Measurements from ENCODE around the gene EPHA5. TPM values are rescaled to one million over a fixed set of nuclear protein-coding genes. Genes with fewer than 3 reads are reported as not detected.

Gene EPHA5
- total RNA-seq, 1 experiment from 2014 or later = not detected

DNA sequence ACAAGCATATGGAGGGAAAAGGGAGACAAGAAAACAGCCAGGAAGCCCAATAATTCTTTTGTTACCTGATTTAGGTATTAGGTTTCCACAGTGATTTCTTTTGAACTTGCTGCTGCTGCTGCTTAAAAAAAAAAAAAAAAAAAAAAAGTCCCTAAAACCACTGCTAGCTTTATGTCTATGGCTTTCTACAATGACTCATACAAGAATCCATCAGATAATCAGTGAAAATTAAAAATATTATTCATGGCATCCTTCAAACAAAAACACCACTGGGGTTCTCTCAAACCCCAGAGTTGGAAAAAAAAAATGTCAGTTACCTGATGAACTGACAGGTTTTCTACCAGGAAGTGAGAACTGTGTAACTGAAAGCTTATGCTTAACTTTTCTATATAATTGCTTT, 14.3 kb downstream of the EPHA5 start:
- no peaks in the 10 kb centered on the region for H3K79me2 ChIP-seq (ENCODE audit: low read depth)
- TF ChIP-seq, protein P1, sequence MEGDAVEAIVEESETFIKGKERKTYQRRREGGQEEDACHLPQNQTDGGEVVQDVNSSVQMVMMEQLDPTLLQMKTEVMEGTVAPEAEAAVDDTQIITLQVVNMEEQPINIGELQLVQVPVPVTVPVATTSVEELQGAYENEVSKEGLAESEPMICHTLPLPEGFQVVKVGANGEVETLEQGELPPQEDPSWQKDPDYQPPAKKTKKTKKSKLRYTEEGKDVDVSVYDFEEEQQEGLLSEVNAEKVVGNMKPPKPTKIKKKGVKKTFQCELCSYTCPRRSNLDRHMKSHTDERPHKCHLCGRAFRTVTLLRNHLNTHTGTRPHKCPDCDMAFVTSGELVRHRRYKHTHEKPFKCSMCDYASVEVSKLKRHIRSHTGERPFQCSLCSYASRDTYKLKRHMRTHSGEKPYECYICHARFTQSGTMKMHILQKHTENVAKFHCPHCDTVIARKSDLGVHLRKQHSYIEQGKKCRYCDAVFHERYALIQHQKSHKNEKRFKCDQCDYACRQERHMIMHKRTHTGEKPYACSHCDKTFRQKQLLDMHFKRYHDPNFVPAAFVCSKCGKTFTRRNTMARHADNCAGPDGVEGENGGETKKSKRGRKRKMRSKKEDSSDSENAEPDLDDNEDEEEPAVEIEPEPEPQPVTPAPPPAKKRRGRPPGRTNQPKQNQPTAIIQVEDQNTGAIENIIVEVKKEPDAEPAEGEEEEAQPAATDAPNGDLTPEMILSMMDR (conservative IDR thresholded peaks at IDR 0.05) = no peak
- TF ChIP-seq EZH2 (IDR thresholded peaks at IDR 0.05; ENCODE audit: low read depth) = no peak
- intact Hi-C loops (cut with micrococcal nuclease; ENCODE audit: unreplicated experiment) = no loop called here
- H3K27me3 ChIP-seq (ENCODE audit: insufficient read depth, low read depth) = no peaks in the 10 kb centered on the region
- H3K4me2 ChIP-seq = no peak overlapping the region
- H3K4me3 ChIP-seq = no peak overlapping the region
- POLR2A ChIA-PET (ENCODE audit: unreplicated experiment) = no interaction called here
- no peak for DNase-seq
- no peaks in the 10 kb centered on the region for H3K9me3 ChIP-seq (ENCODE audit: insufficient read depth, low read depth)
- H3K9me2 ChIP-seq (ENCODE audit: insufficient read depth) = no peaks in the 10 kb centered on the region
- H3F3A ChIP-seq (ENCODE audit: insufficient read depth, low read depth) = no peaks in the 10 kb centered on the region
- CTCF ChIA-PET = interaction anchor here (0.6 kb wide), 1 partner anchor 148 kb away, joined by 3 read pairs; no protein-coding TSS in a partner anchor
- BruUV-seq (replicated peaks) = no TSS peak
- H3K27ac ChIP-seq = no peak overlapping the region
- no peaks in the 10 kb centered on the region for H3K4me1 ChIP-seq (replicated peaks; ENCODE audit: insufficient read depth)
- H4K20me1 ChIP-seq (ENCODE audit: insufficient read depth) = no peaks in the 10 kb centered on the region
- no peaks in the 10 kb centered on the region for H3K36me3 ChIP-seq (ENCODE audit: low read depth)
- H2AFZ ChIP-seq = no peak overlapping the region

DNA sequence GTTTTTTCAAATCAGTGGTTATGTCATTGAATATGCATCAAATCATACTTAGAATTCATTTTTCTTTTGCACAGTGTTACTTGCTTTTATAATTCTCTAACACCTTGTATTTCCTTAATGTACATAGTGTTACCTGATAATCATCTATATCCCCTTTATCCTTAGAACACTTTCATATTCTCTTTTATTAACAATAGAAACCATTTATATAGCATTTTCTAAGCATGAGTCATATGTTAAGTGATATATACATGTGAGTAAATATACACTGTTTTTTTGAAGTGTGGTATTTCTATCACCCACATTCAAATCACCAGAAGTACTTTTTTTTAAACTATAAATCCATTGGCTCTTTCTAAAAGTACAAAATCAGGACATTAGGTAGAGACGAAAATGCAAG, 15.3 kb downstream of the EPHA5 start:
- Histone ChIP-seq H3K4me2 (no peak overlapping the region), H2AFZ (no peak overlapping the region), H3K9me3 (ENCODE audit: insufficient read depth, low read depth) (no peaks in the 10 kb centered on the region), H3F3A (ENCODE audit: insufficient read depth, low read depth) (no peaks in the 10 kb centered on the region), H3K27ac (no peak overlapping the region), H3K36me3 (ENCODE audit: low read depth) (no peaks in the 10 kb centered on the region), H3K79me2 (ENCODE audit: low read depth) (no peaks in the 10 kb centered on the region), H3K9me2 (ENCODE audit: insufficient read depth) (no peaks in the 10 kb centered on the region), H3K4me1 (replicated peaks; ENCODE audit: insufficient read depth) (no peaks in the 10 kb centered on the region), H4K20me1 (ENCODE audit: insufficient read depth) (no peaks in the 10 kb centered on the region), H3K4me3 (no peak overlapping the region), H3K27me3 (ENCODE audit: insufficient read depth, low read depth) (no peaks in the 10 kb centered on the region)
- TF ChIP-seq EZH2 (IDR thresholded peaks at IDR 0.05; ENCODE audit: low read depth) = no peak
- TF ChIP-seq, protein P1 (conservative IDR thresholded peaks at IDR 0.05) = no peak
- ChIA-PET POLR2A (ENCODE audit: unreplicated experiment) (no interaction called here), CTCF (no interaction called here)
- intact Hi-C loops (cut with micrococcal nuclease; ENCODE audit: unreplicated experiment) = no loop called here
- no peak for DNase-seq
- no TSS peak for BruUV-seq (replicated peaks)

DNA sequence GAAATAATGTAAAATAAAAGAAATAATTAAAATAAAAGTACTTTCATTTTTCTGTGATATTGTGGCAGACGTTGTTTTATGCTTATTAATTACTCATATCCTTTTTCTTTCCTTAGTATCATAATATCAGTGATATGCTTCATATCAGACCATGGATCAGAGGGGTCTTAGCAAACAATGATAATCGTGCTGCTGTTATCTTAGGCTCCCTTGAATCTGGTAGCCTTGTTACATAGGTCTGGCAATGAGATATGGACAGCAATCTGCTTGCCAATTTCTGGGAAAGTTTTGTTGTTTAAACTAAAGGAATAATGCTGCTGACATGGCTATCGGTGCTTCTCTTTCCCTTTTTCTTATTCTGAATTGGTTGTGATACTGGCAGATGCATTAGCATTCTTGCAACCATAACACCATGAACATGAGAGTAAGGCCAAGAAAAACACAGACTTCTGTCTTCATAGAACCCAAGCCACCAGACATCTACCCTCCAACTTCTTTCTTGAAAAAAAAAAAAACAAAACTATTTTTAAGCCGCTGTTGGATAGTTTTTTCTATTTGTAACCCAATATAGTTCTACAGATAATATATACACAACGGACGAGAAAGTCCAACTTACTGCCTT, 16.4 kb downstream of the EPHA5 start:
- Histone ChIP-seq H3K4me3 (no peak overlapping the region), H3K4me1 (replicated peaks; ENCODE audit: insufficient read depth) (no peaks in the 10 kb centered on the region), H3K9me3 (ENCODE audit: insufficient read depth, low read depth) (no peaks in the 10 kb centered on the region), H3K36me3 (ENCODE audit: low read depth) (no peaks in the 10 kb centered on the region), H3K9me2 (ENCODE audit: insufficient read depth) (no peaks in the 10 kb centered on the region), H3K4me2 (no peak overlapping the region), H3K27me3 (ENCODE audit: insufficient read depth, low read depth) (no peaks in the 10 kb centered on the region), H3F3A (ENCODE audit: insufficient read depth, low read depth) (no peaks in the 10 kb centered on the region), H3K27ac (no peak overlapping the region), H2AFZ (no peak overlapping the region), H4K20me1 (ENCODE audit: insufficient read depth) (no peaks in the 10 kb centered on the region), H3K79me2 (ENCODE audit: low read depth) (no peaks in the 10 kb centered on the region)
- BruUV-seq (replicated peaks) = no TSS peak
- ChIA-PET CTCF (no interaction called here), POLR2A (ENCODE audit: unreplicated experiment) (no interaction called here)
- TF ChIP-seq EZH2 (IDR thresholded peaks at IDR 0.05; ENCODE audit: low read depth) = no peak
- TF ChIP-seq, protein P1 (conservative IDR thresholded peaks at IDR 0.05) = no peak
- no peak for DNase-seq
- intact Hi-C loops (cut with micrococcal nuclease; ENCODE audit: unreplicated experiment) = no loop called here

All from PC-9 (cell line).